Natural killer cell treated with Interleukin-12 subunit alpha and Interleukin-12 subunit beta and Interleukin-15 and Interleukin-18, amount 100 ng/mL, for 72 hours (primary cell): Measurements from ENCODE around the gene RUNX3. TPM values are rescaled to one million over a fixed set of nuclear protein-coding genes. Genes with fewer than 3 reads are reported as not detected.

Experiments
- ATAC-seq, 2 donors: fragments of 150-1000 bp; cut with Tn5 transposase in 1 of 2; sonication (Bioruptor Pico), chemical (Tn5 transposase) in 1 of 2; 2 replicates each; pipeline ENCODE4 v1.10.0; 2021
- DNase-seq: peaks from one replicate; pipeline ENCODE4 v3.0.0; 2022; ENCODE audit warnings: low spot score
- H3K27ac Mint-ChIP-seq, 2 donors: 1 replicate in 1 of 2; 2 replicates in 1 of 2; pipeline ENCODE4 v1.8.0; 2022; ENCODE audit warnings: mixed read lengths in 2 of 2, mild to moderate bottlenecking in 1 of 2, moderate library complexity in 1 of 2
- H3K27me3 Mint-ChIP-seq, 2 donors: 1 replicate in 1 of 2; 2 replicates in 1 of 2; pipeline ENCODE4 v1.8.0; 2022; ENCODE audit warnings: mixed read lengths in 2 of 2
- H3K36me3 Mint-ChIP-seq: one replicate; pipeline ENCODE4 v1.8.0; 2022; ENCODE audit warnings: mixed read lengths
- H3K4me1 Mint-ChIP-seq, 2 donors: 1 replicate in 1 of 2; 2 replicates in 1 of 2; pipeline ENCODE4 v1.8.0; 2022; ENCODE audit warnings: low read depth in 2 of 2, mixed read lengths in 2 of 2, mild to moderate bottlenecking in 1 of 2
- H3K4me3 Mint-ChIP-seq: one replicate; pipeline ENCODE4 v1.8.0; 2022; ENCODE audit warnings: mixed read lengths
- H3K9me3 Mint-ChIP-seq: 2 replicates; pipeline ENCODE4 v1.8.0; 2022; ENCODE audit warnings: mixed read lengths
- total RNA-seq, 2 donors: library from RNA; stranded (reverse); gene quantifications; one replicate each; pipeline ENCODE4 v1.2.3, GENCODE V29; 2022

The RUNX3 gene
- total RNA-seq, 2 donors from 2014 or later: 177 to 186 TPM

- Mint-ChIP-seq H3K36me3 (peaks cover 22% of the 10 kb centered on the region), H3K27me3 (no peaks in the 10 kb centered on the region), H3K27ac (no peak overlapping the region), H3K4me1 (peaks cover 20 to 28% of the 10 kb centered on the region in 2 donors), H3K4me3 (no peak overlapping the region), H3K9me3 (peaks cover 7% of the 10 kb centered on the region)
- no peak for DNase-seq
- ATAC-seq: peak in 1 of 2 donors; percentile 24
These were observed 41.8 kb downstream of the RUNX3 start for GRCh38 chr1:24888061-24888970.

GRCh38 chr1:24886241-24886640 lies 43.8 kb downstream of the RUNX3 start:
- Mint-ChIP-seq H3K36me3 (peaks cover 11% of the 10 kb centered on the region), H3K4me3 (no peak overlapping the region), H3K9me3 (no peaks in the 10 kb centered on the region), H3K27me3 (no peaks in the 10 kb centered on the region), H3K4me1 (peaks cover 20 to 22% of the 10 kb centered on the region in 2 donors), H3K27ac (no peak overlapping the region)
- no peak for ATAC-seq
- DNase-seq: no peak

GRCh38 chr1:24884751-24885150 lies 45.3 kb downstream of the RUNX3 start:
- Mint-ChIP-seq H3K36me3 (peaks cover 11% of the 10 kb centered on the region), H3K4me1 (peaks cover 16 to 19% of the 10 kb centered on the region in 2 donors), H3K27ac (no peak overlapping the region), H3K9me3 (no peaks in the 10 kb centered on the region), H3K4me3 (no peak overlapping the region), H3K27me3 (no peaks in the 10 kb centered on the region)
- ATAC-seq: no peak
- DNase-seq: no peak

DNA sequence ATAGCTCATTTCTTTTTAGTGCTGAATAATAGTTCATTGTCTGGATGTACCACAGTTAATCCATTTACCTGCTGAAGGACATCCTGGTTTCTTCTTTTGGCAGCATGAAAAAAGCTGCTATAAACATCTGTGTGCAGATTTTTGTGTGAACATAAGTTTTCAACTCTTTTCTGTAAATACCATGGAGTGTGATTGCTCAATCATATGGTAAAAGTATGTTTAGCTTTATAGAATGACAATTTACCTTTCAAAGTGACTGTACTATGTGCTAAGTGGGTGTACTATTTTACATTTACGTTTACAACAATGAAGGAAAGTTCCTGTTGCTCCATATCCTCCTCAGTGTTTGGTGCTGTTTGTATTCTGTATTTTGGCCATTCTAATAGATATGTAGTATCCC lies 49.0 kb downstream of the RUNX3 start:
- Mint-ChIP-seq H3K27ac (no peak overlapping the region), H3K4me3 (no peak overlapping the region), H3K27me3 (no peaks in the 10 kb centered on the region), H3K4me1 (peaks cover 6 to 14% of the 10 kb centered on the region in 2 donors), H3K9me3 (no peaks in the 10 kb centered on the region), H3K36me3 (peaks cover 11% of the 10 kb centered on the region)
- DNase-seq (no peak), ATAC-seq (no peak)

GRCh38 chr1:24878775-24879742 lies 51.0 kb downstream of the RUNX3 start:
- no peak for DNase-seq
- H3K27ac Mint-ChIP-seq: no peak overlapping the region

DNA sequence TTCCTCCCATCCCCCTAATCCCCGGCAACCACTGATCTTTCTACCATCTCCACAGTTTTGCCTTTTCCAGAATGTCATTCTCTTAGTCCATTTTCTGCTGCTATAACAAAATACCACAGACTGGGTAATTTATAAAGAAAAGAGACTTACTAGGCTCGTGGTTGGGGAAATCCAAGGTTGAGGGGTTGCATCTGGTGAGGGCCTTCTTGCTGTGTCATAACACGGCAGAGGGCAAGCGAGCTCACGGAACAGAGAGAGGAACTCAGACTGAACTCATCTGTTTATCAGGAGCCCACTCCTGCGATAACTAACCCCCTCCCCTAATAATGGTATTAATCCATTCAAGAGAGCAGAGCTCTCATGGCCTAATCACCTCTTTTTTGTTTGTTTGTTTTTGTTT lies 52.0 kb downstream of the RUNX3 start:
- H3K27ac Mint-ChIP-seq: no peak overlapping the region
- peaks cover 0 to 17% of the 10 kb centered on the region in 2 donors for H3K4me1 Mint-ChIP-seq
- H3K9me3 Mint-ChIP-seq: no peaks in the 10 kb centered on the region
- no peak for ATAC-seq
- DNase-seq: no peak
- H3K4me3 Mint-ChIP-seq: no peak overlapping the region
- no peaks in the 10 kb centered on the region for H3K36me3 Mint-ChIP-seq
- no peaks in the 10 kb centered on the region for H3K27me3 Mint-ChIP-seq

More at GRCh38 chr1:24878775-24879742, 51.0 kb downstream of the RUNX3 start:
- H3K4me3 Mint-ChIP-seq: no peak overlapping the region
- peaks cover 0 to 17% of the 10 kb centered on the region in 2 donors for H3K4me1 Mint-ChIP-seq
- H3K27me3 Mint-ChIP-seq: no peaks in the 10 kb centered on the region
- H3K36me3 Mint-ChIP-seq: peaks cover under 1% of the 10 kb centered on the region
- ATAC-seq: no peak
- H3K9me3 Mint-ChIP-seq: no peaks in the 10 kb centered on the region

DNA sequence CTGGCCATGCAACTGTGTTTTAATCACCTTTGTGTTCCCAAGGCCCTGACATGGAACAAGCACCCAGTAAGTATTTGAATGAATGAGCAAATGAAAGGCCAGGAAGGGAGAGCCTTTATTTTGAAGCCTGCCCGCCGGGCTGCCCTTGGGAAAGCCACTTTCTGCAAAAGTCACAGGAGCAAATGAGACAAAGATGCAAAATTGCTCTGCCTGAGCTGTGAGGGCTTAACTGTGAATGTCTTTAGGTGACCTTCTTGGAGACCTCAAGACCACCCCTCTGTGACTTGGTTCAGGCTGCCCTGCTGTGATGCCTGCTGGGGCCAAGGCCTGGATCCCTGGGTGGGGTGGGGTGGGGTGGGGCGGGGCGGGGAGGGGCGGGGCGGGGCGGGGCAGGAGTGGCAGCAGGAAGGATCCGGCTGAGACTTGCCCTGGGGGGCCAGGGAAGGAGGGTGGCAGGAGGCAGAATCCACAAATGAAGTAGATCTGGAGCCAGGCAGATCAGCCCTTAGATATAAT lies 54.0 kb downstream of the RUNX3 start:
- Mint-ChIP-seq H3K4me3 (no peak overlapping the region), H3K27ac (no peak overlapping the region), H3K27me3 (no peaks in the 10 kb centered on the region), H3K36me3 (no peaks in the 10 kb centered on the region), H3K9me3 (no peaks in the 10 kb centered on the region), H3K4me1 (peaks cover 7 to 36% of the 10 kb centered on the region in 2 donors)
- ATAC-seq (no peak), DNase-seq (no peak)

- no peak for ATAC-seq
- DNase-seq: no peak
- Mint-ChIP-seq H3K4me1 (peaks cover 9 to 39% of the 10 kb centered on the region in 2 donors), H3K27ac (no peak overlapping the region), H3K36me3 (no peaks in the 10 kb centered on the region), H3K27me3 (no peaks in the 10 kb centered on the region), H3K9me3 (no peaks in the 10 kb centered on the region), H3K4me3 (no peak overlapping the region)
These were observed 54.8 kb downstream of the RUNX3 start for GRCh38 chr1:24875257-24875656.

- no peak overlapping the region for H3K4me3 Mint-ChIP-seq
- H3K27me3 Mint-ChIP-seq: no peaks in the 10 kb centered on the region
- H3K27ac Mint-ChIP-seq: no peak overlapping the region
- ATAC-seq (no peak), DNase-seq (no peak)
- H3K9me3 Mint-ChIP-seq: no peaks in the 10 kb centered on the region
- peaks cover 9 to 36% of the 10 kb centered on the region in 2 donors for H3K4me1 Mint-ChIP-seq
- no peaks in the 10 kb centered on the region for H3K36me3 Mint-ChIP-seq
These were observed 55.4 kb downstream of the RUNX3 start for GRCh38 chr1:24874611-24875234.

GRCh38 chr1:24874056-24874455 lies 56.0 kb downstream of the RUNX3 start:
- DNase-seq (no peak), ATAC-seq (no peak)
- no peak overlapping the region for H3K27ac Mint-ChIP-seq
- no peaks in the 10 kb centered on the region for H3K9me3 Mint-ChIP-seq
- no peak overlapping the region for H3K4me3 Mint-ChIP-seq
- no peaks in the 10 kb centered on the region for H3K36me3 Mint-ChIP-seq
- peaks cover 9 to 39% of the 10 kb centered on the region in 2 donors for H3K4me1 Mint-ChIP-seq
- no peaks in the 10 kb centered on the region for H3K27me3 Mint-ChIP-seq

DNA sequence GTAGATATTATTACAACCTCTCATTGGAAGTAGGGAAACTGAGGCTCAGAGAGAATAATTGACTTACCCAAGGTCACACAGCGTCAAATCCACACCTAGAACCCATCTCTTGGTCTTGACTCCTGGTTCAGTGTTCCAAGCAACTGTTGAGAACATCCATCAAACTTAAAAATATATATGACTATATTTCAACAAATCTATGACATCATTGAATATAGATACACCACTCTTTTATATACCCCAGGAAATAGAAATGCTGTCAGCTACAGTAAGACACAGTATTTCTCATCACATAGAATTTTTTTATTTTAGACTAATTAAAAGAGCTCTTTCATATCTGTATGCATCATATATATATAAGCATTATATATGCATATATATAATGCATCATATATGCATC lies 56.9 kb downstream of the RUNX3 start:
- Mint-ChIP-seq H3K4me3 (no peak overlapping the region), H3K27ac (no peak overlapping the region), H3K27me3 (no peaks in the 10 kb centered on the region), H3K4me1 (peaks cover 10 to 46% of the 10 kb centered on the region in 2 donors), H3K9me3 (no peaks in the 10 kb centered on the region), H3K36me3 (no peaks in the 10 kb centered on the region)
- ATAC-seq (no peak), DNase-seq (no peak)

- Mint-ChIP-seq H3K27ac (no peak overlapping the region), H3K4me3 (no peak overlapping the region), H3K36me3 (no peaks in the 10 kb centered on the region), H3K4me1 (peaks cover 16 to 45% of the 10 kb centered on the region in 2 donors), H3K9me3 (no peaks in the 10 kb centered on the region), H3K27me3 (no peaks in the 10 kb centered on the region)
- ATAC-seq (no peak), DNase-seq (no peak)
These were observed 57.8 kb downstream of the RUNX3 start for GRCh38 chr1:24872061-24872850.
